HG02938 (cell line): Measurements from ENCODE around the gene TCF25.
A peak's percentile ranks its signal among the peaks of the same experiment; 100 is the strongest.

Experiments used
- ATAC-seq: cut with Tn5 transposase; IDR thresholded peaks from one replicate; pipeline ENCODE4 v1.9.1; 2021; ENCODE audit warnings: mild to moderate bottlenecking, moderate library complexity; ENCODE audit not compliant: unreplicated experiment

Gene TCF25

DNA sequence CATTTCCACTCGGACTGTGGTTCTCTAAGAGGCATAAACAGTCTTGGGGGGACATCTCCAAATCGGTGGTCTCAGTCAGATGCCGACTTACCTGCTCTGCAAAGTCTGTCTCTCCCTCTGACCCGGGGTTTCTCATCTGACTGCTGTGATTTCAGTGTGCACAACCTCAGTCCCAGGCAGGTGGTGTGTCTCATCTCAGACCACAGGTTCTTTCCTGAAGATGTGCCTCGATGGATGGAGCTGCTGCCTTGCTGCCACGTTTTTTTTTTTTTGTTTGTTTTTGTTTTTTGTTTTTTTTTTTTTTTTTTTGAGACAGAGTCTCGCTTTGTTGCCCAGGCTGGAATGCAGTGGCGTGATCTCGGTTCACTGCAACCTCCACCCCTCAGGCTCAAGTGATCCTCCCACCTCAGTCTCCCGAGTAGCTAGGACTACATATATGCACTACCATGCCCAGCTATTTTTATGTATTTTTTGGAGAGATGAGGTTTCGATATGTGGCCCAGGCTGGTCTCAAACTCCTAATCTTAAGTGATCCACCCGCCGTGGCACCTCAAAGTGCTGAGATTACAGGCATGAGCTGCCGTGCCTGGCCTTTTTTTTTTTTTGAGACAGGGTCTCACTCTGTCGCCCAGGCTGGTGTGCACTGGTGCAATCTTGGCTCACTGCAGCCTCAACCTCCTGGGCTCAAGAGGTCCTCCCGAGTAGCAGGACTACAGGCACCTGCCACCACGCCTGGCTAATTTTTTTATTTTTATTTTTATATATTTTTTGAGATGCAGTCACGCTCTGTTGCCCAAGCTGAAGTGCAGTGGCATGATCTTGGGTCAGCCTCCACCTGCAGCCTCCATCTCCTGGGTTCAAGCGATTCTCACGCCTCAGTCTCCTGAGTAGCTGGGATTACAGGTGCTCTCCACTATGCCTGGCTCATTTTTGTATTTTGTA, 29.7 kb upstream of the TCF25 start:
- no peak for ATAC-seq

GRCh38 chr16:89844739-89845339, 28.6 kb upstream of the TCF25 start:
- ATAC-seq, result no peak

- no peak for ATAC-seq
These were observed 28.0 kb upstream of the TCF25 start for GRCh38 chr16:89845417-89845816.

DNA sequence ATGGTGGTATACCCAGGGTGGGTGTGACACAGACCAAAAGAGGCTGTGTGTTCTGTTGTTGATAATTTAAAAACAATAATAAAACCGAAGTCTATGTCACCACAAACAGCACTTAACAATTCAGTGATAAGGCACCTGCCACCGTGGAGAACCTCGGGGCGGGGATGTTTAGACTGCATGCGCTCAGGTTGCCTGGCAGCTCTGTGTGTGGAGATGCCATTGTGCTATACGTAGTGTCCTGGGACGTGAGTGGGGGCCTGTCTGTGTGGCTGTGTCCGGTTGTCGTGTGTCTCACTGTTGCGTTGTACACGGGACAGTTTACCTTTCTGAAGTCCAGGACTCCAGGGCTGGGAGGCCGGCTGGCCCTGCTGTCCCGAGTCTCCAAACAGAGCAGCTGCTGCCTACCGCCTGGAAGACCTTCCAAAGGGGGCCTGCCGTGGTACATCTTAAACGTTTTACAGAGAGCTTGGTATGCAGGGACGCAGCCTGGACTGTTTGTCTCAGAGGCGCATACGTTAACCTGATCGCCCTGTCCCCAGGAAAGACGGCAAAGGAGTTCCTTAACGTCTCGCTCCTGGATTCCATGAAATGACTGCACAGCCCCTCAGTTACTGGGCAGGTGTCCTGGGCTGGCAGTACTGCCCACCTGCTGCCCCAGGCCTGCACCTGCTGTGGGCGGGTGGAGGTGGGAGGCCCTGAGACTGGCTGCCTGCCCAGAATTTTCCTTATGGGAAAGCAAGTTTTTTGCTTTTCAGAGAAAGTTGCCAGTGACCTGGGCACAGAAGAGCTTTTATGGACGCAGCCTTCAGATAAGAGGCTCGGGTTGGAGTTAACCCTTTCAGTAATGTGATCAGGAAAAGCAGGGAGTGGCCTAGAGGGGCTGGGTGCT, 26.1 kb upstream of the TCF25 start:
- no peak for ATAC-seq

DNA sequence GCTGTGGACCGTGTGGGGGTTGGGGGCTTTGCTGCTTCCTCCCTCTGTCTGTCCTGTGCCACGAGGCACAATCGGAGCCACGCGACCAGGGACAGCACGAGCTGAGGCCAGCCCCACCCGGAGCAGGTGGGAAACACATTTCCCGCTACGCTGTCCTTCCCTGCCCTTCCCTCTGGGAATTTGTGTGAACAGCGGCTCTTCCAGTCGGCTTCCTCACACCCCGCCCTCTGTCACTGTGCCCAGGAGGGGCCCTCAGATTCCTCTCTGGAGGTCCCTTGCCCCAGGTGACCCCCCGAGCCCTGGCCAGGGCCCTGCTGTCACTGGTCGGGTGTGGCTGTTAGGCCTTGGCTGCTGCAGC, 25.5 kb upstream of the TCF25 start:
- no peak for ATAC-seq

- no peak for ATAC-seq
These were observed 24.4 kb upstream of the TCF25 start for GRCh38 chr16:89848974-89849373.

GRCh38 chr16:89853306-89853993, 19.9 kb upstream of the TCF25 start:
- ATAC-seq, result no peak

- no peak for ATAC-seq
These were observed 18.0 kb upstream of the TCF25 start for GRCh38 chr16:89855301-89855945.

- ATAC-seq, result no peak
These were observed 17.4 kb upstream of the TCF25 start for GRCh38 chr16:89855986-89856385.

DNA sequence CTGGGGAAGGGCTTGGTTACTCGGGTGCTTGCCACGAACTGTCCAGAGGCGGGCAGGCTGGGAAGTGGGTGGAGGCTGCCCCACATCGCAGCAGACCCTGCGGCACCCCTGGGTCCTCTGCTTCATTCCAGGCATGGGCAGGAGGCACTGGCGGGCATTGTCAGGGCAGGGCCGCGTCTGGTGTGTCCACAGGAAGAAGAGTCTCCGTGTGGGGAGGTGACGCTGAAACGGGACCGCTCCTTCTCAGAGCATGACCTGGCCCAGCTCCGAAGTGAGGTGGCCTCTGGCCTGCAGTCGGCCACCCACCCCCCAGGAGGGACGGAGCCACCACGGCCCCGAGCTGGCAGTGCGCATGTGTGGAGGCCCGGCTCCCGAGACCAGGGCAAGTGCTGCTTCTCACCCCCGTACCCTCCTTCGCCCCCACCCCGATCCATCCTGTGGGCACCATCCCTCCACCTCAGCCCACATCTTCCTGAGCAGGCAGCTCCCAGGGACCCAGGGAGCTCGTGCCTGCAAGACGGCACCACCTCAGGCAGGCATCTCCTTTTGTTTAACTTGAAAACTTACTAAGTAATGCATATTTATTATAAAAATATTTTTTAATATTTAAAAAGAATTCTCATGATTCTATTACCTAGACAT, 14.3 kb upstream of the TCF25 start:
- ATAC-seq, result no peak

GRCh38 chr16:89859615-89860007, 13.8 kb upstream of the TCF25 start:
- no peak for ATAC-seq

GRCh38 chr16:89860747-89861304, 12.6 kb upstream of the TCF25 start:
- ATAC-seq, result no peak

DNA sequence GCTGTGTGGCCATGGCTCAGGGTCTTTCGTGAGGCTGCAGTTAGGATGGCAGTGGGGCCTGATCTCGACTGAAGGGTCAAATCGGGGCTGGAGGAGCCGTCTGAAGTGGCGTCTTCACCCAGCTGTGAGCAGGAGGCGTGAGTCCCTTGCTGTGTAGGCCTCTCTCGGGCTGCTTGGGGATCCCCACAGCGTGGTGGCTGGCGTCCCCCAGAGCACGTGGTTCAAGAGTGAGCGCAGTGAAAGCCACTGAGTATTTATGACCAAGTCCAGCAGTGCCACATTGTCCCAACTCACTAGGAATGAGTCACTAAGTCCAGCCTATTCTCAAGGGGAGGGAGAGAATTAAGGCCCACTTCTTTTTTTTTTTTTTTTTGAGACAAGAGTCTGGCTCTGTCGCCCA, 11.7 kb upstream of the TCF25 start:
- no peak for ATAC-seq

GRCh38 chr16:89862732-89863131, 10.7 kb upstream of the TCF25 start:
- ATAC-seq, result no peak

DNA sequence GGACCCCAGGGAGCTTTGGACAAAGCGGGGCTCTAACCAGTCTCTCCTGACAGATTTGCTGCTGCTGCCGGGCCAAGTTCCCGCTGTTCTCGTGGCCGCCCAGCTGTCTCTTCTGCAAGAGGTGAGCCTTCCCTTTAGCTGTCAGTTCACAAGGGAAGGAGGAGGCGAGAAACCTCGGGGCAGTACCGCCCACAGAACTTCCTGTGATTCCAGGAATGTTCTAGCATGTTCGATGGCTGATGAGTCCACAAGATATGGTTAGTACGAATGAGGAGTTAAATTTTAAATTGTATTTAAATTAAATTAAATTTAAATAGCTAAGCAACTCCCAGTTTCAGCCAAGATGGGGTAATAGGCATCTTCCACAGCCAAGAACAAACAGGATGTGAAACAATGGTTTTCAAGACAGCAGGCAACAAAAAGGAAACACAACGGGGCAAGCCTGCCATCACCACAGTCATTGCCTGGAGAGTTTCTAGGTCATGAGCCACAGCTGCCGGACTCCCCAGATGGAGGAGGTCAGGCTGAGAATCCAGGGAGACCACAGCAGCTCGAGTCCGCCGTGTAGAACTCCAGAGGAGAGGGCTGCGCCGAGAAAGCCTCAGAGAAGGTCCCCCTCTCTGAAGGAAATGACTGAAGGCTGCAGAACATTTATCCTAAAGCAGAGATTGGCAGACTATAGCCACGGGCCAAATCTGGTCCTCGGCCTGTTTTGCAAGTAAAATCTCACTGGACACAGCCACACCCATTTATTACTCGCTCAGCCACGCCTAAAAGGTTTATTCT, 9.5 kb upstream of the TCF25 start:
- ATAC-seq, result peak; percentile 60

DNA sequence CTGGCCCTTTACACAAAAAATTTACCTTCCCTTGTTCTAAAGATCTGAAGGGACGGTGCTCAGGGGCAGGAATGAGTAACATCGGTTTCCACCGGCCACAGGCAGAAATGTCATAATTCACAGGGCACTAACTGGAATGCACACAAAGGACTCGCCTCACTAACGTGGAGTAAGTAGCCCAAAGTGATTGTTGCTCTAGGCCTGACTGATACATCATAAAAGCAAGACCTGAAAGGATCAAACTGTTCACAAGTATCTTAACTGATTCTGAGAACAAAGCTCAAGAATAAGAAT, 8.9 kb upstream of the TCF25 start:
- no peak for ATAC-seq

DNA sequence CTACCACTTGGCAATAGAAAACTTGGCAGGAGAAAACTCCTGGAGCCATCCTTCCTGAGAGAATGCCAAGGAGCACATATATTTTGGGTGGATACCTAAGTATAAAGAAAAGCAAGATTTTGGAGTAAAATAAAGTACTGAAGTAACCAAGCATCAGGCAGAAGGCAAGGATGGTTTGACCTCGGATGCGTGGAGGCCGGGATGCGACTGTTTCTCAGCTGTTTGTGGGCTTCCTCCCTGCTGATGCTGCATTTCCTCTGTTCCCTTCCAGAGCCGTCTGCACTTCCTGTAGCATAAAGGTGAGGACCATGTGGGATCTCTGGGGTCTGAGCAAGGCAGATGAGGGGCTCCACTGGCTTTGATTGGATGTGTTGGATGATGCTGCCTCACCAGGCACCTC, 5.5 kb upstream of the TCF25 start:
- no peak for ATAC-seq

DNA sequence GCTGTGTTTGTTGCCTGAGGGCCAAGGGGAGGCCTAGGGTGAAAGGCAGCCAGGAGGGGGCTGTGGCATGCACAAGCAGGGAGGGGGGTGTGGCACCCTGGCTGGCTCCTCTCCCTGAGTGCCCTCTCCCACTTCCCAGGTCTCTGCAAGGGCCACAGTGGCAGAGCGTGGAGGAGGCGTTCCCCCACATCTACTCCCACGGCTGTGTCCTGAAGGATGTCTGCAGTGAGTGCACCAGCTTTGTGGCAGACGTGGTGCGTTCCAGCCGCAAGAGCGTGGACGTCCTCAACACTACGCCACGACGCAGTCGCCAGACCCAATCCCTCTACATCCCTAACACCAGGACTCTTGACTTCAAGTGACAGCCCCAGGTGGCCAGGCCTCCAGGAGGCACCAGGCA, 3.5 kb upstream of the TCF25 start:
- no peak for ATAC-seq

- no peak for ATAC-seq
These were observed 3.0 kb upstream of the TCF25 start for GRCh38 chr16:89870440-89870839.
